HG03159 (cell line): Measurements from ENCODE around the gene CYP21A2.

ENCODE experiments used
- ATAC-seq: cut with Tn5 transposase; IDR thresholded peaks from one replicate; pipeline ENCODE4 v1.9.1; 2021; ENCODE audit warnings: mild to moderate bottlenecking, moderate library complexity; ENCODE audit not compliant: unreplicated experiment

CYP21A2 gene

DNA sequence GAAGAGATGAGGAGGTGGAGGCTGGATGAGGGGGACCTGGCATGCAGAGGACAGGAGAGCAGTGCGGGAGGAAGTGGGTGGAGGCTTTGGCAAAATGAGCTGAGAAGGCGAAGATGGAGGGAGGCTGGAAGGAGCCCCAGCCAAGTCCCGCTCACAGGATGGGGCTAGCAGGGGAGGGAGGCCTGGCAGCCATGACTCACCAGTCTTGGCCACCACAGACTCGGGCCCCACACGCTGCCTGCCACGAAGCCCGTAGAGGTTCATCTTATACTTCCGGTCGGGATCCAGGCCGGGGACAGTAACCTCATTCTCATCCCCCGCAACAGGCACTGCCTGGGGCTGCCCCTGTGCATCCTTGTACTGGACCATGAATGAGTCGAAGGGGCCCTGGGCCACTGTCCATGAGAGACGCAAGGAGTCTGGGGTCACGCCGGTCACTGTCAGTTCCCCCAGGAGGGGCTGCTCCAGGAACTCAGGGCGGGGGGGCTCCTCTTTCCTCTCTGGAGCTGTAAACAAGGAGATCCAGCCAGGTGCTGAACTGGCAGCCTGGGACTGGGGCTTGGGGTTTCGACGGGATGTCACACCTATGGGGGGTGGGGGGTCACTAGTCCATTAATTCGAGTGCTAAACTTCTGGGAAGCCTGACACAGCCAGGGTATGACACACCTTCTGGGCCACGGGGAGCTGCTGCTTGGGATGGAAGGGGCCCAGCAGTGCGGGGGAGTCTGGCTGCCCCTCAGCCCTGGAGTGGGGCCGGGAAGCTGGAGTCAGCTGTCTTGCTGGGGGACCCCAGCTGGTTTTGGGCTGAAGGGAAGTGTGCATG lies 43.2 kb downstream of the CYP21A2 start:
- ATAC-seq = no peak

DNA sequence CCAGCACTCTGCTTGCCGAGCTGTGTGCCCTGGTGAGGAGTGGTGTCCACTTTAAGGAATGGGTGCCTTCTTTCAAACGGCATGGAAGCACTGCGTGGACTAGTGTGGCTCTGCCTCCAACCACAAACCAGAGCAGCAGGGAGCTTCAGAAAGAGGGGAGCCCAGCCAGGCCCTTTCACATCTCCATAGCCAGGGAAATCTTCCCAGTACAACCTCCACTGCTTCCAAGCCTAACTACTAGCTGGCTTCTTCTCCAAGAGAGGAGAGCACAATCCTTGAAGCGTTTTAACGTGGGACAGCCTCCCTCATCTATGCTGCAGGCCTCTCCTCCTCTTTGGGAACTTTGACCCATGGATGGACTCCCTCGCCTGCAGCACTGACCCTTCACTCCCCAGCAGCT lies 44.3 kb downstream of the CYP21A2 start:
- ATAC-seq = no peak

DNA sequence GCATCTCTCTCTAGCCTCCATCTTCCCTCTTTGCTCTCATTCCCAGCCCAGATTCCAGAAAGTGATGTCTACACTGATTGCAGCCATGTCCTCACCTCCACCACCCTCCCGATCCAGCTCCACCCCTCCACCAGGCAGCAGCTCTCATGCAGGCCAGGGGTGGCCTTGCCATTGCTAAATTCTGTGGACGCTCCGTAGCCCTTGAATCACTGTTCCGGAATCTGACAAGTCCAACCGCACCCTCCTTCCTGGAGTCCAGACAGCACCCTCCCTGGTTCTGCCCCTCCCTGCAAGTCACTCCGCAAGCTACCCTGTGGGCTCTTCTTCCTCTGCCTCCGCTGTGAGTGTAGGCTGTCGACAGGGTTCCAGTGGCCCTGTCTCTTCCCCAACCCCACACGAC lies 44.7 kb downstream of the CYP21A2 start:
- ATAC-seq = no peak

DNA sequence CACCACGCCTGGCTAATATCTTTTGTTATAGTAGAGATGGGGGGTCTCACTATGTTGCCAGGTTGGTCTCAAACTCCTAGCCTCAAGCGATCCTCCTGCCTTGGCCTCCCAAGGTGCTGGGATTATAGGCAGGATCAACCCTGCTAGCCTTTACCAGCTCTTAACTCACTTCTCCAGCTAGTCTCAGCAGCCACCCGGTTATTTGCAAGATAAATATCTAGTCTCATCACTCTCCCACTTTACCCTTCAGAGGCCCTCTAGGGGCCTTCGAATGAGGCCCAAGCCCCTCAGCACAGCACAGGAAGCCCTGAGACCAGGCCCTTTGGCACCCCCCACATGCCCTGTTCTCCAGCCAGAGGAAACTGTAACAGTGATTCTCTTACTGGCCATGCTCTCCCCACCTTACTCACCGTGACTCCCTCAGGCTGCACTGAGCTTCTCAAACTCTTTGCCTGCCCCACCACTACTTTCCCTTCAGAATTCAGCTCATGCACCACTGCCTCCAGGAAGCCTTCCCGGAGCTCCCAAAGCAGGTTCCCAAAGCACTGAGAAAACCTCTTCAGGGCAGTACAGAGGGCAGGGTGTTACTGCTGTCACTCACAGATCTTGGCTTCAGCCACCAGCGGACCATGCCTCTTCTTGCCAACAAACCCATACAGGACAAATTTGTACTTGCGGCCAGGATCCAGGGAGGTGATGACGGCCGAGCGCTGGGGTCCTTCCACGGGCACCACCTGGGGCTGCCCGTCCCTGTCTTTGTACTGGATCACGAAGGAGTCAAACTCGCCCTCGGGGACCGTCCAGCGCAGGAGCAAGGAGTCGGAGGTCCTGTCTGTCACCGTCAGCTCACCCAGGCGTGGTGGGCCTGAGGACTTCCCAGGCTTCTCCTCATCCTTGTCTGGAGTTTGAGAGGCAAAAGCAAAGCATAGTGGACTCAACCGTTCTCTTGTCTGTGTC lies 45.9 kb downstream of the CYP21A2 start:
- ATAC-seq = no peak

DNA sequence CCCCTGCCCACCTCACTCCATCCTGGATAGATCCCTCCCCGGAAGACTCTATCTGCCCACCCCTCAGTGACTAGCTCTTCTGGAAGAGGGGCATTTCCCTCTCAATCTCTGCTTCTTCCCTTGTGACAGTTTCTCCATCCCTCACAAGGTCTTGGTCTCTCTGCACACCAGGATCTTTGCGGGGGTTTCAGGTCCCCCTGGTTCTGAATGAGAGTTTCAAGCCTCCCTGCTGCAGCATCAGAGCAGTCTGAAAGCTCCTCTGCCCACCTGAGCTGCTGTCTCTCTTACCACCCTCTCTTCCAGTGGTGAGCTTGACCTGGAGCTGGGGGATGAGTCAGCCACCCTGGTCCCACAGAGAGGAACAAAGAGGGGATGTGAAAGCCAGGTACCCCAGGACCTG lies 46.6 kb downstream of the CYP21A2 start:
- no peak for ATAC-seq

DNA sequence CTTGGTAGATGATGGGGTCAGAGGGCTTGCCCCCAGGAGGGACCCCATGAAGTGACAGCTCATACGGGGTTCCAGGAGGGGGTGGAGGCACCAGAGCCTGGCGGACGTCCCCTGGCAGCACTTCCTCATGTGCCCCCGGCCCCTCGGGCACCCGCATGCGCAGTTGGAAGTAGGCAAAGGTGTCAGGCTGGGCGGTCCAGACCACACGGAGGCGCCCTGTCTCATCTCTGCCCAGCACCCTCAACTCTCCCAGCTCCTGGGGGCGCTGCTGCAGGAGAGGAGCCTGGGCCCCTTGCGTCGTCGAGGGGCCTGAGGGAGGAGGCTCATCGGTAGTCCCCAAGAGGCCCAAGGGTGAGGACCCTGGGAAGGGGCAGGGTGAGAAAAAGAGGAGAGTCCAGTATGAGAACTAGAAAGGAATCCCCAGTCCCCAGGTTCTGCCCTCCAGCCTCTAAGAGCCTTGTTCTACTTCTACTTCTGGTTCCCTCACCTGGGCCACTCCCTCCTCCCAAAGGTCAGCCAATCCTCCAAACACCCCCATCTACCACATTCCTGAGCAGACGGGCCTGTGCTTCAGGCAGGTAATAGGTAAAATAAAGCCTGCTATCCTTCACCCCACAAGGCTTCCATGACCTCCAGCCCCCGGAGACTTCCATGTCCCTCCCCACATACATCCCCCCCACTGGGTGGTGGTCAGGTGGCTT lies 47.7 kb downstream of the CYP21A2 start:
- no peak for ATAC-seq

DNA sequence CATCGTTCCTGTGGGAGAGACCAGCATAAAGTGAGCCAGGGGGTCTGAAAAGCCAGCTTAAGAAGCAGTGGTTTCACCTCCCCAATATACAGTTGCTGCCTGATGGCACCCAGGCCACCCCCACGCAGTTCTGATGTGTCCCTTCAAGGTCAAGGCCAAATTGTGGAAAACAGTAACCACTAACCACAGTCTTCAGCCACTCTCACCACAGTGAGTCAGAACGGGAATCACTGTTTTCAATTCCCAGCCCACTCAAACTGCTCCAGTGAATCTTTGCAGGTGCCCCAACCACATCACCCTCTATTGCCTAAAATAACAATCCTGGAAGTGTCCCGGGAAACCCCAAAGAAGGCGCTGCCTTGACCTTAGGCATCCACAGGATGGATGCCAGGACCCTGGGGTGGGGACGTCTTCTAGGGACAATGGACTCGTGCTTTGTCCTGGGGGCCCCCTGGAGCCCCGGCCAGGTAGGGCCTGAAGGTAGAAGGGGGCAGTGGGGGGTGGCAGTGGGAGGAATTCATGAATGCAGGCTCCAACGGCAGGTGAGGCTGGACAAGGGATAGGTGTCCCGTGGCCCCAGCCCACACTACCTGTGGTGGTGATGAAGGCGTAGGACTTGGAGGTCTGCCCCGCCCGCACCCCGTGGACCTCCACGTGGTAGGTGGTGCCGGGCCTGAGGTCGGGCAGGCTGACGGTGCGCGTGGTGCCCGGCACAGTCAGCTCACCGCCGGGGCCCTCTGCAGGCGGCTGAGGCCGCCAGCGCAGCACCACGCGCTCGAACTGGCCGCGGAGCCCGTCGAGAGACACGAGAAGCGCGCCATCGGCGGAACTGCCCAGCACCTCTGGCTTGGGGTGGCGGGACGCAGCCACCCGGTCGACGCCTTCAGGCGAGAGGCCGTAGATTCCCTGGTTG lies 48.7 kb downstream of the CYP21A2 start:
- ATAC-seq = no peak

DNA sequence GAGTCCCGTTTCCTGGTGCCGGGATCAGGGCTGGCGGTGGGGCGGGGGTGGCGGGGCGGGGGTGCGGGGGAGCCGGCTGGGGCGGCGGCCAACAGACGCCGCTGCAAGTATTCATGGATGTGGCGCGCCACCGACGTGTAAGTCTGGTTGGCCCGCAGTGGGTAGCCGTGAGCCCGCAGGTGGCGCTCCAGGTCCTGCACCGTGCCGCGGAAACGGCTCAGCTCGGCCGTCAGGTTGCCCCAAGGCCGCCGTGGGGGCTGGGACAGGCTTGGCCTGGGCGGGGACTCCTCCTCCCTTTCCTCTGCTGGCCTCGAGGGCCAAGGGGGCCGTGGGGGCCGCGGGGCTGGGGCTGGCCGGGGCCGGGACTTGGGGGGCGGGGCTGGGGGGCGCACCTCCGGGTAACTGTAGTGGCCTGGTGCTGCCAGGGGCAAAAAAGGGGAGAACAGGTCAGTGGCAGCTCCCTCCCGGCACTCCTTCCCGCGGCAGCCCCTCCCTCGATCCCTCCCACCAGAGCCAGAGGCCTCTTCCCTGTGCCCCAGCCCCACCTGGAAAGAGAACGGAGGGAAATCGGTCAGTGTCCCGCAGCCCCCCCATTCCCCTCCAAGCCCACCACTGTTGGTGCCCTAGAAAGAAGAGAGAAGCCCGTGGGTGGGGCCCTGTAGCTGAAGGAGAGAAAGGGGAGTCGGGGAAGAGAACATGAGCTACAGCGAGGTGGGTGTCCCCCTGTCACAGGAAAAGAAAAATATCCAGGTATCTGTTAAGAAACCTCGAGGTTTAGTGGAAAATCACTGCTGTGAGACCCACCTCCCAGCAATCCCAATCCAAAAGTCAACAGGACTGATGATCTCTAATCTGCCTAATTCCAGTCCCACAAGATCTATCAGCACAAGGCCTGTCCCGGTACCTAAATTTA lies 49.6 kb downstream of the CYP21A2 start:
- no peak for ATAC-seq

DNA sequence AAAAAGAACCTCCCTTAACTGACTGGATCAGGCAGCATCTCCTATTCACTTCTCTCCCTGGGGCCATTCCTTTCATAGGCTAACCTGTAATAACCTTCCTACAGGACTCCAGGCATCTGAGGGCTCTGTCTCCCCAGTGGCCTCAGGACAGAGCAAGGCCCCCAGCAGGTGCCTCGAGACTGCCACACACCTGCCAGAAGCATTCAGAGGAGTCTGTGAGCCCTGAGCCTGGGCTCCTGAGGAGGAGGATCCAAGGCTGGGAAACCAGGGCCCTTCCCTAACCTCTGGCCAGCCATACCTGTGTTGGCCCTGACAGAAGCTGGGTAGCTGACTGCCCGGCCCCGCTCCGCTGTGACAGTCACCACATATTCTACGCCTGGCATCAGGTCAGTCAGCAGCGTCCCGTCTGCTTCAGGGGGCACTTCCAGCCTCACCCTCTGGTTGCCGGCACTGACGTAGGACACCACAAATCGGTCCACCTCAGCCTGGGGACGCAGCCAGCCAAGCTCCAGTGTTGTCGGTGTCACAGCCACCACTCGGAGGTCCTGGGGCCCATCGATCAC lies 50.4 kb downstream of the CYP21A2 start:
- ATAC-seq = no peak

DNA sequence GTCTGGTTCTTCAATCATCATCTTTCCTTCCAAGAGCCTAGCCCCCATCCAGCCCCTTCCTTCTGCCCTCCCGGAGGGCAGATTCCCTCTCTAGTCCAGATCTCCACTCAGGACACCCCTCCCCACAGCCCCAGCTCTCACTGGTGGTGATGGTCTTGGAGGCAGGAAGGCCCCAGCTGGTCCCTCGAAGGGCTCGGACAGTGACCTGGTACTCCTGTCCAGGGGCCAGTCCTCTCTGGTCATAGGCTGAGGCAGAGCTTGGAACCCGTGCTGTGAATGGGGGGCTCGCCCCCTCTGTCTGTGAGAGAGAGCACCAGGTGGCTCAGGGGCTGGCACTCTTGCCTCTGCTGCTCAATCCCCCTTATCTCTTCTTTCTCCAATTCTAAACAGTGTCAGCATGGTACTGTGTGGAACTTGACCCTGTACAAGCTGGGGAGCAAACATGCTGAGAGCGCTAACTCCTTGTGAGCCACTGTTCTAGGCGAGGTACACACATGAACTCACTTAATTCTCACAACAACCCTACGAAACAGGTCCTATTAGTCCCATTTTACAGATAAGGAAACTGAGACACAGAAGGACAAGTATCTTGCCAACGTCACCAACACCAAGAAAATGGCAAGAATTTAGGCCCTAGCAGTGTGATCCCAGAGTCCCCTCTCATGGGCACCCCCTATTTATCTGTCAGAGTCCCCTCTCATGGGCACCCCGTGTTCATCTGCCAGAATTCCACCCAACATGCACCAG lies 51.0 kb downstream of the CYP21A2 start:
- ATAC-seq = no peak
